Neural cell (in vitro differentiated cells): ENCODE data around the gene OR12D3.

Experiments used
- CTCF ChIP-seq: fragments of 450-650 bp; IDR thresholded peaks from 2 replicates; pipeline ENCODE4 v1.5.1; 2014; ENCODE audit warnings: antibody characterized with exemption, mild to moderate bottlenecking, moderate library complexity; ENCODE audit not compliant: poor library complexity, severe bottlenecking
- EZH2 ChIP-seq: fragments of 200-600, 300-800 bp; shearing (Covaris generic), sonication (generic); IDR thresholded peaks from 2 replicates; pipeline ENCODE4 v1.6.1; 2014; ENCODE audit warnings: antibody characterized with exemption, low read length, borderline replicate concordance, mild to moderate bottlenecking; ENCODE audit not compliant: insufficient read depth, poor library complexity, severe bottlenecking
- POLR2AphosphoS5 ChIP-seq: IDR thresholded peaks from 2 replicates; pipeline ENCODE4 v1.6.1; 2012
- REST ChIP-seq: IDR thresholded peaks from 2 replicates; pipeline ENCODE4 v1.6.1; 2012; ENCODE audit warnings: borderline replicate concordance
- TAF1 ChIP-seq: IDR thresholded peaks from 2 replicates; pipeline ENCODE4 v1.6.1; 2012; ENCODE audit warnings: low read depth

GRCh38 chr6:29414588-29414987 is 39.5 kb upstream of the OR12D3 start, which contains the start of gene OR12D1:
- no peak for TF ChIP-seq TAF1
- no peak for TF ChIP-seq CTCF
- no peak for TF ChIP-seq POLR2AphosphoS5
- no peak for TF ChIP-seq EZH2
- no peak for TF ChIP-seq REST
